Large intestine (tissue), 3 donors: Measurements from ENCODE around the gene ATP8A2. TPM values are rescaled to one million over a fixed set of nuclear protein-coding genes. Genes with fewer than 3 reads are reported as not detected.
"Not testable (repeated sequence)": the region's sequence is repeated elsewhere in the genome, so short reads cannot be mapped to it uniquely, and the experiment has no call there.

Experiments
- DNase-seq, 2 donors: peaks; one replicate each; pipeline versions ENCODE4 v3.0.0 to v3.0.0-alpha.2; 2013
- H3K27ac ChIP-seq: one replicate; pipeline ENCODE4 v1.5.1; 2013; ENCODE audit warnings: low read length
- H3K27me3 ChIP-seq: 2 replicates; pipeline ENCODE4 v1.6.1; 2013; ENCODE audit warnings: low read length; ENCODE audit not compliant: control insufficient read depth, insufficient read depth
- H3K36me3 ChIP-seq: 2 replicates; pipeline ENCODE4 v1.6.1; 2013; ENCODE audit warnings: low read length; ENCODE audit not compliant: control insufficient read depth, insufficient read depth
- H3K4me1 ChIP-seq: one replicate; pipeline ENCODE4 v1.6.1; 2013; ENCODE audit warnings: low read length; ENCODE audit not compliant: control insufficient read depth, insufficient read depth
- H3K4me3 ChIP-seq: one replicate; pipeline ENCODE4 v1.5.1; 2013; ENCODE audit warnings: low read length
- H3K9me3 ChIP-seq: one replicate; pipeline ENCODE4 v1.6.1; 2013; ENCODE audit warnings: mild to moderate bottlenecking, low read depth, low read length, moderate library complexity; ENCODE audit not compliant: control insufficient read depth
- WGBS: methylation state at CpG from one replicate; pipeline ENCODE4 v1.1.5; 2013; ENCODE audit warnings: low lambda C conversion rate; ENCODE audit not compliant: insufficient coverage; 5-methylcytosine and 5-hydroxymethylcytosine counted together
- polyA plus RNA-seq: library from polyadenylated mRNA; unstranded; fragments of 120-200 nt; gene quantifications from one replicate; pipeline ENCODE4 v1.2.1, GENCODE V29; 2013

Gene ATP8A2
- polyA plus RNA-seq, 1 donor = 2.3 TPM

DNA sequence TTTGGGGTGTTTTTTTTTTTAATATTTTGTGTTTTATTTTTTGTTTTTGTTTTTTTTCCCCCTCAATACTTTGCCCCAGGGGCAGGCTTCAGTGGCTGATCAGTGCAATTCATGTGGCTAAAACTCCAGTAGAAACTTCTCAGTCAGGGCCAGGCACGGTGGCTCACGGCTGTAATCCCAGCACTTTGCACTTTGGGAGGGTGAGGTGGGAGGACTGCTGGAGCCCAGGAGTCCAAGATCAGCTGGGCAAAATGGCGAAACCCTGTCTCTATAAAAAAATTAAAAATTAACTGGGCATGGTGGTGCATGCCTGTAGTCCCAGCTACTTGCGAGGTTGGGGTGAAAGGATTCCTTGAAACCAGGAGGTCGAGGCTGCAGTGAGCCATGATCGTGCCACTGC, 17.4 kb upstream of the ATP8A2 start:
- DNase-seq = peak in 1 of 2 donors; percentile 33
- Histone ChIP-seq H3K4me3 (no peak overlapping the region), H3K27me3 (no peaks in the 10 kb centered on the region), H3K4me1 (peaks cover 2% of the 10 kb centered on the region), H3K9me3 (no peaks in the 10 kb centered on the region), H3K27ac (no peak overlapping the region), H3K36me3 (no peaks in the 10 kb centered on the region)
- WGBS = no CpG with 5 or more reads among the region's 6 CpGs

DNA sequence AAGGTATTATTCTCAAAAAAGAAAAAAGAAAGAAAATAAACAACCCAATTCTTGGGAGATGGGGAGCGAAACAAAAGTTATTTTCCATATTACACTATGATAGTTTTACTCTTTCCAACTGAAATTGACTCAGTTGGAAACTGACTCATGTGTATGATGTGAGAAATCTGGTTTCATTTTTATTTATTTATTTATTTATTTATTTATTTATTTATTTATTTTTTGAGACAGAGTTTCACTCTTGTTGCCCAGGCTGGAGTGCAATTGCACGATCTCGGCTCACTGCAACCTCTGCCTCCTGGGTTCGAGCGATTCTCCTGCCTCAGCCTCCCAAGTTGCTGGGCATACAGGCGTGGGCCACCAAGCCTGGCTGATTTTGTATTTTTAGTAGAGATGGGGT, 11.3 kb upstream of the ATP8A2 start:
- not testable (repeated sequence) for H3K4me3 ChIP-seq, DNase-seq, H3K4me1 ChIP-seq, H3K9me3 ChIP-seq, H3K27me3 ChIP-seq, H3K36me3 ChIP-seq, H3K27ac ChIP-seq
- WGBS = 100% methylated on average over 1 of the region's 6 CpGs

DNA sequence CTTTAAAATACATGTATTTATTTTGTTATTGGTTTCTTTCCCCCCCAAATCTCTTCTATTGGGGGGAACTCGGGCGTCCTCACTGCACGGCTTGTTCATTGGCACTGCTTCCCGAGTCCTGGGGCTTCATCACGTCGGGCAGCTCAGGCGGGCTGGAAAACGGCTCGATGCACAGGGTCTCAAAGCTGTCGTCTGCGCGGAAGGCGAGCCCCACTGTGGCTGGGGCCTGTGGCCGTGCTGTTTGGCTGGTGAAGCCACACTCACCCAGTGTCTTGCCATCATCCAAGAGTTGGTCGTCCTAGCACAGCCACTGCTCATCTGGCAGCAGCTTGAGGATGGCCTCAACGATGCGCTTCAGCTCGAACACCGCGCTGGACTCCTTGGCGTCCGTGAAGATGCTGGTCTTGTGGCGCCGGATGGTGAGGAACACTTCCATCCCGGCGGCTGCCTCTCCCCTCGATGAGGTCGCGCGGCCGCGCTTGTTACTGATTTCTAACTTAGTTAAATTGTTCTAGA, 6.0 kb upstream of the ATP8A2 start:
- Histone ChIP-seq H3K4me3 (no peak overlapping the region), H3K27ac (no peak overlapping the region), H3K9me3 (no peaks in the 10 kb centered on the region), H3K27me3 (peaks cover 25% of the 10 kb centered on the region), H3K4me1 (no peaks in the 10 kb centered on the region), H3K36me3 (no peaks in the 10 kb centered on the region)
- DNase-seq = no peak
- WGBS = no CpG with 5 or more reads among the region's 32 CpGs

GRCh38 chr13:25371158-25371874, 458 bp upstream of the ATP8A2 start:
- H3K27me3 ChIP-seq = peaks cover 61% of the 10 kb centered on the region
- WGBS = 30% methylated on average over 3 of the region's 20 CpGs

GRCh38 chr13:25372284-25373081, 709 bp downstream of the ATP8A2 start:
- peak in 1 of 2 donors; percentile 10 for DNase-seq
- H3K9me3 ChIP-seq = no peaks in the 10 kb centered on the region
- peak overlapping the region; percentile 10 for H3K4me3 ChIP-seq
- H3K27ac ChIP-seq = no peak overlapping the region
- peaks cover 3% of the 10 kb centered on the region for H3K4me1 ChIP-seq
- no CpG with 5 or more reads among the region's 82 CpGs for WGBS
- no peaks in the 10 kb centered on the region for H3K36me3 ChIP-seq
- peaks cover 60% of the 10 kb centered on the region for H3K27me3 ChIP-seq

More at GRCh38 chr13:25371158-25371874, 458 bp upstream of the ATP8A2 start:
- no peak overlapping the region for H3K27ac ChIP-seq
- H3K4me3 ChIP-seq = peak overlapping the region; percentile 4
- DNase-seq = no peak
- no peaks in the 10 kb centered on the region for H3K36me3 ChIP-seq
- peaks cover 3% of the 10 kb centered on the region for H3K4me1 ChIP-seq
- H3K9me3 ChIP-seq = no peaks in the 10 kb centered on the region

GRCh38 chr13:25375727-25376358, 4.1 kb downstream of the ATP8A2 start:
- no CpG with 5 or more reads among the region's 9 CpGs for WGBS

DNA sequence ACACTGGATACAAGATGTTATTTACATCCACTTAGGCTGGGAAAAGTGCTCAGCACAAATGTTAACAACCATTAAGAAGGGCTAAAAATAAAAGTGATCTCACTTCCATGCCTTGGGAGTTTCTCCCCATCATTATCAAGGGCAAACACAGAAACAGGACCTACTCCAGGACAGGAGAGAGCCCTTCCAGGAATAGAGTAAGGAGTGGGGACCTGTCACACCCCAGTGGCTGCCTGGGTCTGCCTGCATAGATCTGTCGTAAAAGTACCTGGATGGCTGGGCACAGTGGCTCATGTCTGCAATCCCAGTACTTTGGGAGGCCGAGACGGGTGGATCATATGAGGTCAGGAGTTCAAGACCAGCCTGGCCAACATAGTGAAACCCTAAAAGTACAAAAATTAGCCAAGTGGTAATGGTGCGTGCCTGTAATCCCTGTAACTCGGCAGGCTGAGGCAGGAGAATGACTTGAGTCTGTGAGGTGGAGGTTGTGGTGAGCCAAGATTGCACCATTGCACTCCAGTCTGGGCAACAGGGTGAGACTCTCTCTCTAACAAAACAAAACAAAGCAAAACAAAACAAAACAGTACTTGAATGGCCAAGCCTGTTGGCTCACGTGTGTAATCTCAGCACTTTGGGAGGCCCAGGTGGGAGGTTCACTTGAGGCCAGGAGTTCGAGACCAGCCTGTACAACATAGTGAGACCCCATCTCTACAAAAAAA, 5.6 kb downstream of the ATP8A2 start:
- peaks cover 38% of the 10 kb centered on the region for H3K27me3 ChIP-seq
- DNase-seq = peak in 1 of 2 donors; percentile 6
- no peak overlapping the region for H3K27ac ChIP-seq
- no peaks in the 10 kb centered on the region for H3K36me3 ChIP-seq
- no peaks in the 10 kb centered on the region for H3K9me3 ChIP-seq
- no peak overlapping the region for H3K4me3 ChIP-seq
- H3K4me1 ChIP-seq = no peaks in the 10 kb centered on the region
- WGBS = 100% methylated on average over 1 of the region's 7 CpGs

More at GRCh38 chr13:25375727-25376358, 4.1 kb downstream of the ATP8A2 start:
- Histone ChIP-seq H3K27ac (no peak overlapping the region), H3K36me3 (no peaks in the 10 kb centered on the region), H3K27me3 (peaks cover 47% of the 10 kb centered on the region), H3K4me3 (no peak overlapping the region), H3K9me3 (no peaks in the 10 kb centered on the region), H3K4me1 (peaks cover 3% of the 10 kb centered on the region)
- no peak for DNase-seq

DNA sequence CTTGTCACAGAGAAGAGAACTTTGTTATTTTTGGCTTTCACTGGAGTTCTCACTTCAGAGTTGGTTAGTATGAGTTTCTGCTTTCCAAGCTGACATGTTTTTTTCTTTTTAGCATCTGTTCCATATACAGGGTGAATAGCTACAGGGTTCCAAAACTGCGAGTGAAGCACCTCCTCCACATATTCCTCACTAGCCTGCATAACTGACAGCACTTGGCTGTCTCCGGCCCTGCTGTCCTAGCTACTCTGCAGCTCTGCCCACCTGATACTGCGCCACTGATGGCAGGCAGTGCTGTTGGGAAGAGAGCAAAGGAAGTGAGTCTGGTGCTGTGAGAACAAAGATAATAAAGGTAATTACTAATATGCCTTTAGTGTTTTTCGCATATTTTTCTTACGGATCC, 6.8 kb downstream of the ATP8A2 start:
- no peaks in the 10 kb centered on the region for H3K4me1 ChIP-seq
- WGBS = 100% methylated on average over 2 of the region's 5 CpGs
- no peak overlapping the region for H3K27ac ChIP-seq
- no peak overlapping the region for H3K4me3 ChIP-seq
- no peaks in the 10 kb centered on the region for H3K36me3 ChIP-seq
- H3K27me3 ChIP-seq = peaks cover 27% of the 10 kb centered on the region
- DNase-seq = no peak
- no peaks in the 10 kb centered on the region for H3K9me3 ChIP-seq

- H3K4me1 ChIP-seq = no peaks in the 10 kb centered on the region
- no peak overlapping the region for H3K27ac ChIP-seq
- H3K27me3 ChIP-seq = peaks cover 22% of the 10 kb centered on the region
- no CpG with 5 or more reads among the region's 1 CpG for WGBS
- no peaks in the 10 kb centered on the region for H3K9me3 ChIP-seq
- H3K4me3 ChIP-seq = no peak overlapping the region
- no peak for DNase-seq
- H3K36me3 ChIP-seq = no peaks in the 10 kb centered on the region
These were observed 7.2 kb downstream of the ATP8A2 start for GRCh38 chr13:25379011-25379410.

GRCh38 chr13:25380082-25380481, 8.3 kb downstream of the ATP8A2 start:
- Histone ChIP-seq H3K27ac (no peak overlapping the region), H3K36me3 (no peaks in the 10 kb centered on the region), H3K9me3 (no peaks in the 10 kb centered on the region), H3K4me1 (no peaks in the 10 kb centered on the region), H3K4me3 (no peak overlapping the region), H3K27me3 (peaks cover 16% of the 10 kb centered on the region)
- WGBS = 40% methylated on average over 2 of the region's 4 CpGs
- no peak for DNase-seq
